GM12891 (cell line): ENCODE measurements around the gene SHROOM3.

Experiments
- POLR2A ChIP-seq: IDR thresholded peaks from 2 replicates; pipeline ENCODE4 v1.6.1; 2011; ENCODE audit warnings: low read depth, low read length, control low read depth
- POLR2AphosphoS5 ChIP-seq: IDR thresholded peaks from 2 replicates; pipeline ENCODE4 v1.6.1; 2011; ENCODE audit warnings: low read depth, low read length, control low read depth

- TF ChIP-seq POLR2AphosphoS5 (no peak), POLR2A (no peak)
Measured at GRCh38 chr4:76610751-76611547, 175.9 kb downstream of the SHROOM3 start.
